GM21723 (cell line): ENCODE results near the gene ZNF79.

Source experiments
- ATAC-seq: cut with Tn5 transposase; IDR thresholded peaks from one replicate; pipeline ENCODE4 v1.9.1; 2021; ENCODE audit warnings: mild to moderate bottlenecking, moderate library complexity; ENCODE audit not compliant: unreplicated experiment

ZNF79 gene

DNA sequence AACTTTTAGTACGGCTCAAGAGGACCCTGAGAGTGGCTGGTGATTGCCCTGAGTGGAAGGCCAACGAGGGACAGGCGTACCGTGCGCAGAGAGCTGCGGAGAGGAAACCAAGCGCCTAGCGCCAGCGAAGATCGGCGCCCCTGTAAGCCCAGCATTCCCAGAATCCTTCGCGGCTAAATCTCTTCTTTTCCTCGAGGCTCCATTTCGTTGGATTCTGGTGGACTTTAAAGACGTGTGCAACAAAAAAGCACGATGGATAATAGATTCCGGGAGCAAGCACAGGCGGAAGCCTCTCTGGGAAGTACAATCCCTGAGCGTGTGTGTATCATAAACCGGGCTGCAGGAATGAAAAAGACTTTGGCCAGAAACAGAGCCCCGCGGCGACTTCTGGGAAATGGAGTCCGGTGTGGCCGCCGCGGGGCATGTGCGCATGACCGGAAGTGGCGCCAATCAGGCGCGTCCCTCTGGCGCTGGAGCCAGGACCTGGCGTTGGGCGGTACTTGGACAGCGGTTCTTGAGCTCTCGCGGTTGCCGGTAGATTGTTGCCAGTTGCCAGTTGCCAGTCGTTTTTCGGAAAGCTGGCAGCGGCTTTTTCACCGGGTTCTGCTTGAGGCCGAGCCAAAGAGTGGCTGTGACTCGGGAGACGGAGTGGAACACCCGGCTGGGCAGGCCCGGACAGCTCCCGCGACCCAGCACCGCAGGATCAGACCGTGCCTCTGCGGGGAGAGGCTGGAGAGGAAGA lies at the start of gene ZNF79:
Gene ZNF79, plus strand, starts transcription at position 449 of the 742 bp plus-strand sequence. CDS start 406 bp downstream, outside the sequence.
- peak; percentile 85 for ATAC-seq

DNA sequence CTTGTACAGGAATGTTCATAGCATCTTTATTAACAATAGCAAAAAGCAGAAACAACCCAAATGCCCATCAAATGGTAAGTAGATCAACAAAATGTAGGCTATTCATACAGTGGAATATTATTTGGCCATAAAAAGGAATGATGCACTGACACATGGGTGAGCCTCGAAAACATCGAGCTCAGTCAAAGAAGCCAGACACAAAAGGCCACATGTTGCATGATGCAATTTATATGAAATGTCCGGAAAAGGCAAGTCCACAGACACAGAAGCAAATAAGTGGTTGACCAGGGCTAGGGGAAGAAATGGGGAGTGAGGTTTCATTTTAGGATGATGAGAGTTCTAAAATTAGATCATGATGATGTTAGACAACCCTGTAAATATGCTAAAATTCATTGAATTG lies 43.7 kb upstream of the ZNF79 start:
- ATAC-seq = no peak

DNA sequence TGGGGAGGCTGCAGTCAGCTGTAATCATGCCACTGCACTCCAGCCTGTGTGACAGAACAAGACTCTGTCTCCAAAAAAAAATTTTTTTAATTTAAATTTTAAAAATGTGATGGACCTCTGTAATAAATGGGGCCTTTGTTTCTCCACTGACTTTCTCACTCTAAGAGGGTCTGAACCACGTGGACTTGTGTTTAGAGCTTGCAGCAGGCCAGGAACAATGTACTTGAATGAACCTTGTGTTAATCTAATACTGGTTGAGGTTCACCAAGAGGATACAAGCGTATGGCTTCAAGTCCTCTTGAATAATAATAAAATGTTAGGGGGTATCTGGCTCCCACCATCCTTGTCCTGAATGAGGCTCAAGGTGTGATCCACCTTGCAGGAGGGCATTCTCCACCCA lies 41.6 kb upstream of the ZNF79 start:
- no peak for ATAC-seq

GRCh38 chr9:127384016-127384730 lies 40.0 kb upstream of the ZNF79 start:
- no peak for ATAC-seq

DNA sequence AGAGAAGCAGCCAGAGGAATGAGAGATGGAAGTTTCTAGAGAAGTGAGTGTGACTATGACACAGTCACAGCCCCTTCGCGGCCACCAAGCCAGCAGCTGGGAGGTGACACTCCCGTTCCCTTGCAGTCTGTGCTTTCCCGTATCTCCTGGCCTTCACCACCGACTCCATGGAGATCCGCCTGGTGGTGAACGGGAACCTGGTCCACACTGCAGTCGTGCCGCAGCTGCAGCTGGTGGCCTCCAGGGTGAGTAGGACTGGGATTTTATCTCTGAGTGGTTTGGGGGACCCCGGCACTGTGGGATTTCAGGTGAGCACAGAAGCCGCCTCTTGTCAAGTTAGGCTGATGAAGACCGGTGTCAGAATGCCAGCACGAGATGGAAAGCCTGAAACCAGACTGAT lies 39.3 kb upstream of the ZNF79 start:
- no peak for ATAC-seq

GRCh38 chr9:127386249-127386648 lies 37.9 kb upstream of the ZNF79 start:
- no peak for ATAC-seq

GRCh38 chr9:127386981-127387380 lies 37.2 kb upstream of the ZNF79 start:
- ATAC-seq = no peak

DNA sequence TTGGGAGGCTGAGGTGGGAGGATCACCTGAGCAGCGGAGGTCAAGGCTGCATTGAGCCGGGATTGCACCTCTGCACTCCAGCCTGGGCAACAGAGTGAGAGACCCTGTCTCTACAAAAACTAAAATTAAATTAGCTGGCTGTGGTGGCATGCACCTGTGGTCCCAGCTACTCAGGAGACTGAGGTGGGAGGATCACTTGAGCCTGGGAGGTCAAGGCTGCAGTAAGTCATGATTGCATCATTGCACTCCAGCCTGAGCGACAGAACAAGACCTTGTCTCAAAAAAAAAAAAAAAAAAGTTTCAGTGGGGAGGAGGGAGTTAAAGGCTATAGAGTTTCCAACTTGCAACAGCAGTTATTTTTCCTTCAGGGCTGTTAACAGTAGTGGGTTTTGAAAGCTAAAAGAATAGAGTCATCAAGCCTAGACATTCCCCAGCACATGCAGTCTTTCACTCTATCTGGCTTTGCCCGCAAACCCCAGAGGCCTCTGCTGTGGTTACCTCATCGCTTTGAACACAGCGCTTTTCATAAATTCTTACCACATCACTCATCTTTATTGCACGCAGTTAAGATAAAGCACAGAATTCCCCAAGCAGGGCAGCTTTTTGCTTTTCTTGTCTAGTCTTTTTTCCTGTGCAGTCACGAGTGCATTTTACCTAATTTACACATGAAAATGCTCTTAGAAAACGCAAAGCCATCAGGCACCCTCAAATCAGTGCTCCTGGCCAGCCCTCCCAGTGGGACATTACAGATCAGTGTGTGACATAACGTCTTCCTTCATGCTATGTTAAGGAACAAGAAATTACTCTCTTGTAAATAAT lies 35.9 kb upstream of the ZNF79 start:
- peak; percentile 81 for ATAC-seq

DNA sequence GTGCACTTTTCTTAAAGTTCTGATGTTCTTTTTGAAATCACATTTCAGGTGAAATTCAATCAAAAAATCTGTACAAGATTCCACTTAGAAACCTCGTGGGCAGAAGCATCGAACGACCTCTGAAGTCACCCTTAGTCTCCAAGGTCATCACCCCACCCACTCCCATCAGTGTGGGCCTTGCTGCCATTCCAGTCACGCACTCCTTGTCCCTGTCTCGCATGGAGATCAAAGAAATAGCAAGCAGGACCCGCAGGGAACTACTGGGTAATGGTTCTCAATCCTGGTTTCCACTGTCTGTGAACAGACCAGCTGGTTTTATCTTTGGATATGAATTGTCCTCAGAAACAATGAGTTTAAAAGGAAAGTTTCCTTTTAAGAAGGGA lies 35.3 kb upstream of the ZNF79 start:
- ATAC-seq = no peak

- ATAC-seq = no peak
Measured at GRCh38 chr9:127389381-127390247, 34.6 kb upstream of the ZNF79 start.

DNA sequence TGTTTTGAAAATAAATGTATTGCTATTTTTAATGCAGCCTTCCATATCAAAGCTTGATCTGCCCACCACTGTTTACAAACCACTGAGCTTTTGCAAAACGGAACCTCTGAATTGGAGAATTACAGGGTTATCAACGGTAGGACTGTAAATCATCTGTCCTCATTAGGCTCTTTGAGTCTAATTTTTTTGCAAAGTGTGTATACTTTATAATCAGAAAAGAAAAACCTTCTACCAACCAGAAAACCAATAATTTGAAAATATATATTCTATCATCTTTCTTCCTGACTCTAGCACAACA lies 34.0 kb upstream of the ZNF79 start:
- ATAC-seq = no peak

DNA sequence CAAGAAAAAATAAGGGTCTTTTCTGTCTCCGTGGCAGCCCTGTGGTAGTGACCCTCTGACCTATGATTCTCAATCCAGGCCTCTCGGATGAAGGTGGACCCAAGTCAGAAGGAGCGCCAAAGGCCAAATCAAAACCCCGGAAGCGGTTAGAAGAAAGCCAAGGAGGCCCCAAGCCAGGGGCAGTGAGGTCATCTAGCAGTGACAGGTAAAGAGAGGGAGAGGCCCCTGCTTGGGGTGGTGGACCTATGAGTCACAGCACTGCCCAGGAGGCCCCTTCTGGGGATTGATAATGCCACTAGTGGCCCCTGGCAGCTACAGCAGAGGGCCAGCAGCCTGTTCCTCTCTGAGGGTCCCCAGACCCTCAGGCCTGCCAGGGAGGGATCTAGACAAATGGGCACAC lies 33.6 kb upstream of the ZNF79 start:
- ATAC-seq = no peak

GRCh38 chr9:127392166-127392565 lies 32.0 kb upstream of the ZNF79 start:
- no peak for ATAC-seq

DNA sequence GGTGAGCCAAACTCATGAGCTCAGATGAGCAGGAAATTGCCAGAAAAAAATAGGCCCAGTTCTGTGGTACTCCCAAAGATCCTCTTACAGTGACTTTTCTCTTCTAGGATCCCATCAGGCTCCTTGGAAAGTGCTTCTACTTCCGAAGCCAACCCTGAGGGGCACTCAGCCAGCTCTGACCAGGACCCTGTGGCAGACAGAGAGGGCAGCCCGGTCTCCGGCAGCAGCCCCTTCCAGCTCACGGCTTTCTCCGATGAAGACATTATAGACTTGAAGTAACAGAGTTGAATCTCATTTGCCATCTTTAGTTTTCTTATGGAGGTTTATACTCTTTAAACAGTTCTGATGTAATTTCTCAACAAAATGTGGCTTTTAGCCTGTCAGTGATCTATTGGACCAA lies 31.2 kb upstream of the ZNF79 start:
- no peak for ATAC-seq

DNA sequence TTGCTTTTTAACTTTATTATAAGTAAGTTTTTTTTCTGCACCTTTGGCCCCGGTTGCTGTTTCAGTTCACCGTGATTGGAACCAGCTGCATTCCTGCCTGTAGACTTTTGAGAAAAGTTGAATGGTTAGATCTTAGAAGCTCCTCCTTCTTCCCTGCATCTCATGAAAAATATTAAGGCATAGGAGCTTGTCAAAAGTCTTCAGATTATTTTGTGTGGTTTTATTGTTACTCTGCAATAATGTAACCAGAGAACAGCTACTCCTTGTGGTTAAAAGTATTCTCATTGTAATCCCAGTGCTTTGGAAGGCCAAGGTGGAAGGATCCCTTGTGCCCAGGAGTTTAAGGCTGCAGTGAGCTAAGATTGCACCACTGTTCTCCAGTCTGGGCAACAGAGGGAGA lies 30.5 kb upstream of the ZNF79 start:
- ATAC-seq = no peak

GRCh38 chr9:127395497-127396252 lies 28.5 kb upstream of the ZNF79 start:
- no peak for ATAC-seq

- ATAC-seq = no peak
Measured at GRCh38 chr9:127396253-127396807, 27.9 kb upstream of the ZNF79 start.

GRCh38 chr9:127396808-127397645 lies 27.2 kb upstream of the ZNF79 start, which contains the start of gene SLC2A8:
Gene SLC2A8, plus strand, starts transcription at chr9:127397169. Its CDS starts 62 bp downstream, at chr9:127397231.
- peak; percentile 96 for ATAC-seq
